Measurements from ENCODE around the gene CHD3. TPM values are rescaled to one million over a fixed set of nuclear protein-coding genes. Genes with fewer than 3 reads are reported as not detected.

Gene CHD3
- total and polyA plus RNA-seq, 2 of the 13 experiments (the other 11 are each of a cell fraction or from before 2014, with no cell fraction given), result 2.7 to 3.7 TPM

GRCh38 chr17:7851438-7852261 is 36.9 kb upstream of the CHD3 start (continued):
- TF ChIP-seq NFKBIZ (CRISPR knock-in tag; IDR thresholded peaks at IDR 0.05) (0 out of 2 replicates have a peak, but pooled peaks have one; percentile 48), RERE (CRISPR knock-in tag; IDR thresholded peaks at IDR 0.05; ENCODE audit: low read depth) (no peak), PAWR (CRISPR knock-in tag; IDR thresholded peaks at IDR 0.05; ENCODE audit: borderline replicate concordance) (no peak), PHF5A (CRISPR knock-in tag; IDR thresholded peaks at IDR 0.05; ENCODE audit: low read depth, unreplicated experiment) (no peak), KDM4B (CRISPR knock-in tag; IDR thresholded peaks at IDR 0.05) (peak; percentile 19; the same call in 1 of the 2 replicates), CBX5 (CRISPR knock-in tag; IDR thresholded peaks at IDR 0.05; ENCODE audit: borderline replicate concordance) (peak; percentile 16; the same call in 1 of the 2 replicates), KDM3A (CRISPR knock-in tag; IDR thresholded peaks at IDR 0.05; ENCODE audit: low read depth) (peak; percentile 92), HNRNPL (IDR thresholded peaks at IDR 0.05; ENCODE audit: low read depth, low read length) (peak; percentile 73; the same call in 1 of the 2 replicates), TEF (CRISPR knock-in tag; IDR thresholded peaks at IDR 0.05) (no peak), ZZZ3 (CRISPR knock-in tag; IDR thresholded peaks at IDR 0.05; ENCODE audit: borderline replicate concordance) (no peak)
- TF ChIP-seq, protein P1, sequence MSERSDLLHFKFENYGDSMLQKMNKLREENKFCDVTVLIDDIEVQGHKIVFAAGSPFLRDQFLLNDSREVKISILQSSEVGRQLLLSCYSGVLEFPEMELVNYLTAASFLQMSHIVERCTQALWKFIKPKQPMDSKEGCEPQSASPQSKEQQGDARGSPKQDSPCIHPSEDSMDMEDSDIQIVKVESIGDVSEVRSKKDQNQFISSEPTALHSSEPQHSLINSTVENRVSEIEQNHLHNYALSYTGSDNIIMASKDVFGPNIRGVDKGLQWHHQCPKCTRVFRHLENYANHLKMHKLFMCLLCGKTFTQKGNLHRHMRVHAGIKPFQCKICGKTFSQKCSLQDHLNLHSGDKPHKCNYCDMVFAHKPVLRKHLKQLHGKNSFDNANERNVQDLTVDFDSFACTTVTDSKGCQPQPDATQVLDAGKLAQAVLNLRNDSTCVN (CRISPR knock-in tag; IDR thresholded peaks at IDR 0.05; ENCODE audit: borderline replicate concordance), result 0 out of 2 replicates have a peak, but pooled peaks have one; percentile 45
- TF ChIP-seq, protein P2, sequence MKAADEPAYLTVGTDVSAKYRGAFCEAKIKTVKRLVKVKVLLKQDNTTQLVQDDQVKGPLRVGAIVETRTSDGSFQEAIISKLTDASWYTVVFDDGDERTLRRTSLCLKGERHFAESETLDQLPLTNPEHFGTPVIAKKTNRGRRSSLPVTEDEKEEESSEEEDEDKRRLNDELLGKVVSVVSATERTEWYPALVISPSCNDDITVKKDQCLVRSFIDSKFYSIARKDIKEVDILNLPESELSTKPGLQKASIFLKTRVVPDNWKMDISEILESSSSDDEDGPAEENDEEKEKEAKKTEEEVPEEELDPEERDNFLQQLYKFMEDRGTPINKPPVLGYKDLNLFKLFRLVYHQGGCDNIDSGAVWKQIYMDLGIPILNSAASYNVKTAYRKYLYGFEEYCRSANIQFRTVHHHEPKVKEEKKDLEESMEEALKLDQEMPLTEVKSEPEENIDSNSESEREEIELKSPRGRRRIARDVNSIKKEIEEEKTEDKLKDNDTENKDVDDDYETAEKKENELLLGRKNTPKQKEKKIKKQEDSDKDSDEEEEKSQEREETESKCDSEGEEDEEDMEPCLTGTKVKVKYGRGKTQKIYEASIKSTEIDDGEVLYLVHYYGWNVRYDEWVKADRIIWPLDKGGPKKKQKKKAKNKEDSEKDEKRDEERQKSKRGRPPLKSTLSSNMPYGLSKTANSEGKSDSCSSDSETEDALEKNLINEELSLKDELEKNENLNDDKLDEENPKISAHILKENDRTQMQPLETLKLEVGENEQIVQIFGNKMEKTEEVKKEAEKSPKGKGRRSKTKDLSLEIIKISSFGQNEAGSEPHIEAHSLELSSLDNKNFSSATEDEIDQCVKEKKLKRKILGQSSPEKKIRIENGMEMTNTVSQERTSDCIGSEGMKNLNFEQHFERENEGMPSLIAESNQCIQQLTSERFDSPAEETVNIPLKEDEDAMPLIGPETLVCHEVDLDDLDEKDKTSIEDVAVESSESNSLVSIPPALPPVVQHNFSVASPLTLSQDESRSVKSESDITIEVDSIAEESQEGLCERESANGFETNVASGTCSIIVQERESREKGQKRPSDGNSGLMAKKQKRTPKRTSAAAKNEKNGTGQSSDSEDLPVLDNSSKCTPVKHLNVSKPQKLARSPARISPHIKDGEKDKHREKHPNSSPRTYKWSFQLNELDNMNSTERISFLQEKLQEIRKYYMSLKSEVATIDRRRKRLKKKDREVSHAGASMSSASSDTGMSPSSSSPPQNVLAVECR (CRISPR knock-in tag; IDR thresholded peaks at IDR 0.05; ENCODE audit: borderline replicate concordance), result peak; percentile 71; the same call in 1 of the 2 replicates
